HepG2 (cell line): Measurements from ENCODE around the gene PGAP3. TPM values are rescaled to one million over a fixed set of nuclear protein-coding genes. Genes with fewer than 3 reads are reported as not detected.

ENCODE experiments used
- HBP1 ChIP-seq: IDR thresholded peaks from 2 replicates; pipeline ENCODE4 v1.6.1; 2016; ENCODE audit warnings: low read depth, control low read depth
- HCFC1 ChIP-seq: fragments of 150-350 bp; IDR thresholded peaks from 2 replicates; pipeline ENCODE4 v1.6.1; 2014; ENCODE audit warnings: low read depth, low read length
- MYC ChIP-seq: sonication (generic); formaldehyde crosslinking; IDR thresholded peaks from 2 replicates; pipeline ENCODE4 v1.9.0; 2021; ENCODE audit warnings: missing genetic modification reagents, borderline replicate concordance
- NR2F2 ChIP-seq: IDR thresholded peaks from 2 replicates; pipeline ENCODE4 v1.6.1; 2012; ENCODE audit warnings: low read depth, inconsistent platforms, borderline replicate concordance
- PATZ1 ChIP-seq: sonication (generic); formaldehyde crosslinking; IDR thresholded peaks from 2 replicates; pipeline ENCODE4 v1.4.0; 2020; ENCODE audit warnings: missing genetic modification reagents
- PHF8 ChIP-seq: sonication (generic); formaldehyde crosslinking; IDR thresholded peaks from 2 replicates; pipeline ENCODE4 v1.5.0; 2020; ENCODE audit warnings: missing genetic modification reagents
- POLR2A ChIP-seq, 2 experiments: IDR thresholded peaks; 2 replicates each; pipeline ENCODE4 v1.6.1; 2011; ENCODE audit warnings: low read depth in 2 of 2, low read length in 2 of 2, mild to moderate bottlenecking in 1 of 2, moderate library complexity in 1 of 2; ENCODE audit not compliant: insufficient read depth in 1 of 2
- RFXAP ChIP-seq: sonication (generic); formaldehyde crosslinking; IDR thresholded peaks from 2 replicates; pipeline ENCODE4 v1.4.0; 2020; ENCODE audit warnings: missing genetic modification reagents, borderline replicate concordance
- SKIL ChIP-seq: sonication (generic); formaldehyde crosslinking; IDR thresholded peaks from 2 replicates; pipeline ENCODE4 v1.8.0; 2022; ENCODE audit warnings: missing genetic modification reagents, mild to moderate bottlenecking, moderate library complexity, borderline replicate concordance
- ZFY ChIP-seq: sonication (generic); formaldehyde crosslinking; IDR thresholded peaks from 2 replicates; pipeline ENCODE4 v1.4.0; 2020; ENCODE audit warnings: missing genetic modification reagents
- ZKSCAN8 ChIP-seq: IDR thresholded peaks from 2 replicates; pipeline ENCODE4 v1.6.1; 2016; ENCODE audit warnings: borderline replicate concordance, missing genetic modification reagents, missing compliant biosample characterization
- ZNF235 ChIP-seq: sonication (generic); formaldehyde crosslinking; IDR thresholded peaks from 2 replicates; pipeline ENCODE4 v1.8.1; 2023; ENCODE audit warnings: mild to moderate bottlenecking, missing genetic modification reagents, borderline replicate concordance
- ZNF441 ChIP-seq: sonication (generic); formaldehyde crosslinking; IDR thresholded peaks from 2 replicates; pipeline ENCODE4 v1.7.0; 2021; ENCODE audit warnings: missing genetic modification reagents, borderline replicate concordance
- ZNF580 ChIP-seq: IDR thresholded peaks from 2 replicates; pipeline ENCODE4 v1.6.1; 2016; ENCODE audit warnings: low read depth, borderline replicate concordance
- ZNF629 ChIP-seq: sonication (generic); formaldehyde crosslinking; conservative IDR thresholded peaks from 2 replicates; pipeline ENCODE4 v1.5.0; 2020; ENCODE audit warnings: missing genetic modification reagents
- ZNF652 ChIP-seq: IDR thresholded peaks from 2 replicates; pipeline ENCODE4 v1.6.1; 2016; ENCODE audit warnings: low read depth, borderline replicate concordance
- ZNF660 ChIP-seq: sonication (generic); formaldehyde crosslinking; IDR thresholded peaks from 2 replicates; pipeline ENCODE4 v1.5.1; 2020; ENCODE audit warnings: mild to moderate bottlenecking, low read depth, missing genetic modification reagents, borderline replicate concordance
- ZNF776 ChIP-seq: sonication (generic); formaldehyde crosslinking; IDR thresholded peaks from 2 replicates; pipeline ENCODE4 v1.4.0; 2020; ENCODE audit warnings: mild to moderate bottlenecking, missing genetic modification reagents
- polyA plus RNA-seq, 8 experiments: library from polyadenylated mRNA; depleted of rRNA in 3 of 8; stranded (reverse) in 7 of 8; unstranded in 1 of 8; fragments of >200 nt; fragmentation: Illumina TruSeq in 4 of 8; extraction: Trizol in 4 of 8; gene quantifications; 2 replicates each; pipeline versions ENCODE4 v1.2.1 to v1.2.3, GENCODE V29; 2011 to 2016; ENCODE audit warnings: low read depth in 4 of 8, missing spikeins in 1 of 8, mixed read lengths in 1 of 8; ENCODE audit not compliant: insufficient read depth in 1 of 8
- total RNA-seq, 5 experiments: library from RNA; depleted of rRNA; stranded (reverse); fragments of >200 nt; fragmentation: Illumina TruSeq; extraction: Trizol; gene quantifications; 2 replicates each; pipeline ENCODE4 v1.2.3, GENCODE V29; 2016; ENCODE audit warnings: low read depth in 1 of 5

PGAP3 gene
- total and polyA plus RNA-seq, 2 of the 13 experiments (the other 11 are each of a cell fraction or from before 2014, with no cell fraction given) = 11.9 to 14.6 TPM

- peak; percentile 58 for TF ChIP-seq MYC
- TF ChIP-seq ZNF580 = peak; percentile 82
- TF ChIP-seq POLR2A (IDR thresholded peaks at IDR 0.05; ENCODE audit: insufficient read depth in 1 of 2, low read depth in 2 of 2, low read length in 2 of 2) = peak; percentile 78 to 86
- 0 out of 2 replicates have a peak, but pooled peaks have one; percentile 20 for TF ChIP-seq ZNF441 (CRISPR knock-in tag)
- 0 out of 2 replicates have a peak, but pooled peaks have one; percentile 4 for TF ChIP-seq NR2F2
- TF ChIP-seq HBP1 = peak; percentile 67; the same call in 1 of the 2 replicates
- no peak for TF ChIP-seq ZNF660 (CRISPR knock-in tag)
- TF ChIP-seq ZNF776 (CRISPR knock-in tag) = no peak
- peak; percentile 86 for TF ChIP-seq ZNF652 (CRISPR knock-in tag)
- TF ChIP-seq SKIL (CRISPR knock-in tag) = 0 out of 2 replicates have a peak, but pooled peaks have one; percentile 32
- peak; percentile 68 for TF ChIP-seq ZFY (CRISPR knock-in tag)
- TF ChIP-seq PATZ1 (CRISPR knock-in tag) = peak; percentile 77; the same call in 1 of the 2 replicates
- TF ChIP-seq RFXAP (CRISPR knock-in tag) = peak; percentile 71
- TF ChIP-seq ZNF629 = peak; percentile 48; the same call in 1 of the 2 replicates
- TF ChIP-seq ZKSCAN8 (CRISPR knock-in tag) = peak; percentile 49; the same call in 1 of the 2 replicates
- no peak for TF ChIP-seq ZNF235 (CRISPR knock-in tag)
- peak; percentile 54; the same call in 1 of the 2 replicates for TF ChIP-seq HCFC1
- peak; percentile 71 for TF ChIP-seq PHF8 (CRISPR knock-in tag)
Measured at GRCh38 chr17:39687546-39688474, at the start of gene PGAP3 (continued).
